Transverse colon (tissue), 4 donors: ENCODE results near the gene APOL1. TPM values are rescaled to one million over a fixed set of nuclear protein-coding genes. Genes with fewer than 3 reads are reported as not detected.
A peak's percentile ranks its signal among the peaks of the same experiment; 100 is the strongest.

ENCODE experiments used
- DNase-seq: peaks from one replicate; pipeline ENCODE4 v3.0.0-alpha.2; 2019
- H3K27ac ChIP-seq, 4 donors: fragments of 200-600 bp; sonication (generic); 2 replicates each; pipeline ENCODE4 v1.5.1; 2016 to 2018; ENCODE audit warnings: inconsistent platforms in 4 of 4
- H3K27me3 ChIP-seq: fragments of 200-600 bp; sonication (generic); 2 replicates; pipeline ENCODE4 v1.5.1; 2017; ENCODE audit warnings: inconsistent platforms
- H3K36me3 ChIP-seq, 4 donors: fragments of 200-600 bp; sonication (generic); 2 replicates each; pipeline ENCODE4 v1.5.1; 2017 to 2019; ENCODE audit warnings: inconsistent platforms in 4 of 4
- H3K4me1 ChIP-seq, 4 donors: fragments of 200-600 bp; sonication (generic); 2 replicates each; pipeline ENCODE4 v1.5.1; 2017 to 2020; ENCODE audit warnings: inconsistent platforms in 4 of 4
- H3K4me3 ChIP-seq, 4 donors: fragments of 200-600 bp; sonication (generic); 1 replicate in 1 of 4; 2 replicates in 3 of 4; pipeline versions ENCODE4 v1.5.1 to v1.6.1; 2017 to 2019; ENCODE audit warnings: inconsistent platforms in 4 of 4
- H3K9me3 ChIP-seq, 2 donors: fragments of 200-600 bp; sonication (generic); 2 replicates each; pipeline ENCODE4 v1.5.1; 2017 to 2019; ENCODE audit warnings: inconsistent platforms in 2 of 2
- CTCF ChIP-seq, 5 experiments: fragments of 200-600 bp in 3 of 5; fragments of 450-650 bp in 2 of 5; sonication (generic) in 3 of 5; IDR thresholded peaks; 1 replicate in 2 of 5; 2 replicates in 3 of 5; pipeline ENCODE4 v1.5.1; 2016 to 2017; ENCODE audit warnings: antibody characterized with exemption in 5 of 5, inconsistent platforms in 3 of 5, mild to moderate bottlenecking in 2 of 5, moderate library complexity in 1 of 5
- EP300 ChIP-seq: sonication (generic); formaldehyde crosslinking; IDR thresholded peaks from one replicate; pipeline ENCODE4 v1.6.1; 2017; ENCODE audit warnings: antibody characterized with exemption, low read depth
- POLR2A ChIP-seq: fragments of 450-650 bp; IDR thresholded peaks from one replicate; pipeline ENCODE4 v1.6.1; 2016; ENCODE audit warnings: antibody characterized with exemption, mild to moderate bottlenecking, moderate library complexity
- POLR2AphosphoS5 ChIP-seq, 3 donors: sonication (generic); formaldehyde crosslinking; IDR thresholded peaks; one replicate each; pipeline ENCODE4 v1.6.1; 2016; ENCODE audit warnings: antibody characterized with exemption in 3 of 3
- WGBS, 2 donors: methylation state at CpG; one replicate each; pipeline ENCODE4 v1.1.5; 2018; ENCODE audit warnings: low coverage in 1 of 2; 5-methylcytosine and 5-hydroxymethylcytosine counted together
- in situ Hi-C, 4 donors: fragments of 200-750 bp; cut with MboI; loops; one replicate each; pipeline versions ENCODE4 v1.15.0 to v1.15.1; 2017; ENCODE audit warnings: low sequenced_read_pairs in 3 of 4, low pct_ligation_motif_present in 1 of 4, low pct_unique_long_range_greater_than_20kb in 1 of 4
- intact Hi-C: fragments of 100-400 bp; cut with DNase I; formaldehyde crosslinking; loops from one replicate; pipeline ENCODE4 v1.15.1; 2023; ENCODE audit warnings: low total_unique reads
- total RNA-seq, 4 donors: library from RNA; depleted of rRNA; stranded (reverse); fragments of >200 nt; gene quantifications; one replicate each; pipeline ENCODE4 v1.1.0, GENCODE V29; 2016

APOL1 gene
- total RNA-seq, 4 donors from 2014 or later, result 2.2 to 19.5 (median 14.7) TPM

DNA sequence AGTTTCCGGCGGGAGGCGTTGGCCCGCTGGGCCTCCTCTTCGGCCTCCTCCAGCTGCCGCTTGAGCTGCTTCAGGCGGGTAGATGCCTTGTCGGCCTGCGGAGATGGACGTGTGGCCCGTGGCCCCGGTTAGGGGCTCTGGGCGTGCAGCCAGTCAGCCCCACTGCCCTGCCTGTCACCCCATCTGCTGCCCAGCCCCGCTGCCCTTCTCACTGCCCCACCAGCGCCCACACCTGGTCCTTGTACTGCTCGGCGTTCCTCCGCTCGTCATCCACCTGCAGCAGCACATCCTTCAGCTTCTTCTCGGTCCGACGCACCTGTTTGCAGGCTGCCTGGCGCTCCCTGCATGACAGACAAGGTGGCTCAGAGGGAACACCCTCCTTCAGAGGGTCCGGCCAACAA lies 31.2 kb downstream of the APOL1 start:
- DNase-seq, result no peak
- peak overlapping the region in 1 of 4 donors; percentile 81 for H3K27ac ChIP-seq
- H3K27me3 ChIP-seq, result no peaks in the 10 kb centered on the region
- 96% methylated on average over 24 of the region's 24 CpGs; no CpG with 5 or more reads in 1 of the 2 donors for WGBS, 2 donors
- no peak for TF ChIP-seq POLR2A
- TF ChIP-seq CTCF (IDR thresholded peaks at IDR 0.05), result no peak
- TF ChIP-seq POLR2AphosphoS5 (IDR thresholded peaks at IDR 0.05), result peak in 1 of 3 donors; percentile 3
- TF ChIP-seq EP300, result no peak
- H3K4me1 ChIP-seq, result peaks cover 0 to 10% (median 3%) of the 10 kb centered on the region in 4 donors
- in situ Hi-C loops (loop anchor here in 1 of 4 donors (10.0 kb wide), 2 partner anchors 61 to 89 kb away; no protein-coding TSS in a partner anchor), intact Hi-C loops (no loop called here)
- no peaks in the 10 kb centered on the region for H3K9me3 ChIP-seq
- H3K4me3 ChIP-seq, result no peak overlapping the region
- peaks cover 0 to 80% (median 45%) of the 10 kb centered on the region in 4 donors for H3K36me3 ChIP-seq

GRCh38 chr22:36285017-36285416 lies 32.1 kb downstream of the APOL1 start:
- no peak overlapping the region for H3K4me3 ChIP-seq
- peaks cover 0 to 88% (median 49%) of the 10 kb centered on the region in 4 donors for H3K36me3 ChIP-seq
- peaks cover 0 to 10% (median 3%) of the 10 kb centered on the region in 4 donors for H3K4me1 ChIP-seq
- WGBS, 2 donors, result 67% methylated on average over 12 of the region's 12 CpGs; no CpG with 5 or more reads in 1 of the 2 donors
- no peaks in the 10 kb centered on the region for H3K9me3 ChIP-seq
- TF ChIP-seq CTCF (IDR thresholded peaks at IDR 0.05) (no peak), POLR2AphosphoS5 (IDR thresholded peaks at IDR 0.05) (peak in 2 of 3 donors; percentile 7 to 15)
- in situ Hi-C loops, result loop anchor here in 1 of 4 donors (10.0 kb wide), 2 partner anchors 60 to 90 kb away; no protein-coding TSS in a partner anchor
- intact Hi-C loops, result no loop called here
- DNase-seq, result no peak
- no peaks in the 10 kb centered on the region for H3K27me3 ChIP-seq
- peak overlapping the region; percentile 63 to 81 (median 74) for H3K27ac ChIP-seq

DNA sequence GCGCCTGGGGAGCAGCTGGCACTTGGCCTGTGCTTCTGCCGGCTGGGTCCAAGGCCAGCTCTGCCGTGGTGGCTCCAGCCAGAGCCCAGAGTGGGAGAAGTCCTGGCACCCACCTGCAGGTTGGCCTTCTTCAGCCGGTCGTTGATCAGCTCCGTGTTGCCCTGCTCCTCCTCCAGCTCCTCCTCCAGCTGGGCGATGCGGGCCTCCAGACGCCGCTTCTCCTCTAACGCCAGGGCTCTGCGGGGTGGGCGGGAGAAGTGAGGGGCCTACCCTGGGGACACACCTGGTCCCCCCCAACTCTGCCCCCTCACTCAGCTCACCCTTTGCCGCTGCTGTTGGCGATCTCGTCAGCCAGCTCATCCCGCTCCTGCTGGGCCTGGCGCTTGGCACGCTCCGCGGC lies 32.6 kb downstream of the APOL1 start:
- Histone ChIP-seq H3K4me3 (no peak overlapping the region), H3K27ac (peak overlapping the region; percentile 63 to 81 (median 74)), H3K36me3 (peaks cover 0 to 88% (median 49%) of the 10 kb centered on the region in 4 donors), H3K27me3 (no peaks in the 10 kb centered on the region), H3K9me3 (no peaks in the 10 kb centered on the region), H3K4me1 (peaks cover 0 to 10% (median 3%) of the 10 kb centered on the region in 4 donors)
- TF ChIP-seq POLR2A, result no peak
- TF ChIP-seq CTCF (IDR thresholded peaks at IDR 0.05), result no peak
- TF ChIP-seq EP300, result no peak
- no peak for TF ChIP-seq POLR2AphosphoS5 (IDR thresholded peaks at IDR 0.05)
- in situ Hi-C loops, result loop anchor here in 1 of 4 donors (10.0 kb wide), 2 partner anchors 59 to 91 kb away; no protein-coding TSS in a partner anchor
- DNase-seq, result no peak
- 93% methylated on average over 20 of the region's 21 CpGs; no CpG with 5 or more reads in 1 of the 2 donors for WGBS, 2 donors
- intact Hi-C loops, result no loop called here

DNA sequence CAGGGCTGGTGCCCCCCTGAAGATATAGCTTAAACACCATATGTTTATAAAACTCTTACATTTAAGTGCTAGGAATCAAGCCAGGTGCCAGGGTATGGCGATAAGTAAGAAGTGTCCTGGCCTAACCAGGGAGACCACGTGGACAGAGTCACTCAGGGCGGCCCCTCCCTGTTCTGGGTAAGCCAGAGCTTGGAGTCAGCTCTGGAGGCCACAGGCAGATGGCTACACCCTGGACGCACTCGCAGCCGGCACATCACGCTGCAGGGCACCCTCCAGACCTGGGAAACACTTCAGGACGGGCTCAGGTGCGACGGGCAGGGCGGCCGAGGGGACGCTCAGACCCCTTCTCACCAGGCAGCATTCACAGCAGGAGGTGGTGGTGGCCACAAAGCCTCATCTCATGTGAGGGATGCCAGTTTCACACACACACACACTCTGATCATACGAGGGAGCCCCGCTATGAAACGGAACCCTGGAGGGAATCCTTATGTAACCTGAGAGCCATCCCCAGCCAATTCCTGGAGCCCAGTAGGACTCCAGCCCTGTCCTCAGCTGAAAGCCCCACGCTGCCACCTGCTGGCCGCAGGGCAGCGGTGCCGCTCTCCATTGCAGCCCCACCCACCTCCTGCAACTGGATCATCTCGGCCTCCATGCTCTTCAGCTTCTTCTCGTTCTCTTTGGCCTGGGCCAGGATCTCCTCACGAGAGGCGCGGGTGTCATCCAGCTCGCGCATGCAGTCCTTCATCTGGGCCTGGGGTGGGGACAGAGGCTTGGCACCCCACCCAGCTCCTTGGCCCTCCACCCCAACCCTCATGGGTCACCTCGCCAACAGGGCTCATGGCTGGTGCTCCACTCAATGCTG lies 33.4 kb downstream of the APOL1 start:
- no peaks in the 10 kb centered on the region for H3K9me3 ChIP-seq
- TF ChIP-seq CTCF (IDR thresholded peaks at IDR 0.05), result peak; percentile 84 to 96 (median 90)
- TF ChIP-seq EP300, result no peak
- peak in 2 of 3 donors; percentile 25 to 38 for TF ChIP-seq POLR2AphosphoS5 (IDR thresholded peaks at IDR 0.05)
- no peaks in the 10 kb centered on the region for H3K27me3 ChIP-seq
- 67% methylated on average over 28 of the region's 28 CpGs; no CpG with 5 or more reads in 1 of the 2 donors for WGBS, 2 donors
- H3K27ac ChIP-seq, result peak overlapping the region; percentile 63 to 81 (median 74)
- intact Hi-C loops, result no loop called here
- H3K4me1 ChIP-seq, result peaks cover 0 to 10% (median 3%) of the 10 kb centered on the region in 4 donors
- in situ Hi-C loops, result loop anchor here in 1 of 4 donors (10.0 kb wide), 2 partner anchors 58 to 92 kb away; no protein-coding TSS in a partner anchor
- peak; percentile 75 for DNase-seq
- H3K36me3 ChIP-seq, result peaks cover 0 to 83% (median 47%) of the 10 kb centered on the region in 4 donors
- H3K4me3 ChIP-seq, result no peak overlapping the region
